T-helper 1 cell treated with Interleukin-12 subunit alpha and Interleukin-12 subunit beta and Interleukin-4 antibody, amounts not matched to agents 30 μg/mL and 1 μg/mL, for 36 hours (primary cell): ENCODE data around the gene SNX19.

Experiments
- H3K27ac Mint-ChIP-seq: one replicate; pipeline ENCODE4 v1.8.0; 2021; ENCODE audit warnings: mild to moderate bottlenecking, mixed read lengths
- H3K27me3 Mint-ChIP-seq: one replicate; pipeline ENCODE4 v1.8.0; 2021; ENCODE audit warnings: low read depth, mixed read lengths
- H3K36me3 Mint-ChIP-seq: one replicate; pipeline ENCODE4 v1.8.0; 2021; ENCODE audit warnings: low read depth, mixed read lengths
- H3K4me1 Mint-ChIP-seq: one replicate; pipeline ENCODE4 v1.8.0; 2021; ENCODE audit warnings: low read depth, mixed read lengths
- H3K4me3 Mint-ChIP-seq: one replicate; pipeline ENCODE4 v1.8.0; 2021; ENCODE audit warnings: mild to moderate bottlenecking, moderate library complexity, mixed read lengths
- H3K9me3 Mint-ChIP-seq: one replicate; pipeline ENCODE4 v1.8.0; 2021; ENCODE audit warnings: mixed read lengths

SNX19 gene

GRCh38 chr11:130852589-130852988, 63.7 kb downstream of the SNX19 start:
- Mint-ChIP-seq H3K4me1 (no peaks in the 10 kb centered on the region), H3K27me3 (peaks cover 16% of the 10 kb centered on the region), H3K36me3 (no peaks in the 10 kb centered on the region), H3K4me3 (no peak overlapping the region), H3K9me3 (peaks cover 3% of the 10 kb centered on the region), H3K27ac (no peak overlapping the region)

- no peak overlapping the region for H3K4me3 Mint-ChIP-seq
- no peaks in the 10 kb centered on the region for H3K36me3 Mint-ChIP-seq
- H3K27ac Mint-ChIP-seq, result no peak overlapping the region
- H3K4me1 Mint-ChIP-seq, result no peaks in the 10 kb centered on the region
- no peaks in the 10 kb centered on the region for H3K9me3 Mint-ChIP-seq
- peaks cover 7% of the 10 kb centered on the region for H3K27me3 Mint-ChIP-seq
These were observed 65.9 kb downstream of the SNX19 start for GRCh38 chr11:130850185-130850944.

GRCh38 chr11:130849215-130849568, 67.1 kb downstream of the SNX19 start:
- Mint-ChIP-seq H3K4me1 (no peaks in the 10 kb centered on the region), H3K27me3 (no peaks in the 10 kb centered on the region), H3K4me3 (no peak overlapping the region), H3K36me3 (no peaks in the 10 kb centered on the region), H3K9me3 (no peaks in the 10 kb centered on the region), H3K27ac (no peak overlapping the region)

DNA sequence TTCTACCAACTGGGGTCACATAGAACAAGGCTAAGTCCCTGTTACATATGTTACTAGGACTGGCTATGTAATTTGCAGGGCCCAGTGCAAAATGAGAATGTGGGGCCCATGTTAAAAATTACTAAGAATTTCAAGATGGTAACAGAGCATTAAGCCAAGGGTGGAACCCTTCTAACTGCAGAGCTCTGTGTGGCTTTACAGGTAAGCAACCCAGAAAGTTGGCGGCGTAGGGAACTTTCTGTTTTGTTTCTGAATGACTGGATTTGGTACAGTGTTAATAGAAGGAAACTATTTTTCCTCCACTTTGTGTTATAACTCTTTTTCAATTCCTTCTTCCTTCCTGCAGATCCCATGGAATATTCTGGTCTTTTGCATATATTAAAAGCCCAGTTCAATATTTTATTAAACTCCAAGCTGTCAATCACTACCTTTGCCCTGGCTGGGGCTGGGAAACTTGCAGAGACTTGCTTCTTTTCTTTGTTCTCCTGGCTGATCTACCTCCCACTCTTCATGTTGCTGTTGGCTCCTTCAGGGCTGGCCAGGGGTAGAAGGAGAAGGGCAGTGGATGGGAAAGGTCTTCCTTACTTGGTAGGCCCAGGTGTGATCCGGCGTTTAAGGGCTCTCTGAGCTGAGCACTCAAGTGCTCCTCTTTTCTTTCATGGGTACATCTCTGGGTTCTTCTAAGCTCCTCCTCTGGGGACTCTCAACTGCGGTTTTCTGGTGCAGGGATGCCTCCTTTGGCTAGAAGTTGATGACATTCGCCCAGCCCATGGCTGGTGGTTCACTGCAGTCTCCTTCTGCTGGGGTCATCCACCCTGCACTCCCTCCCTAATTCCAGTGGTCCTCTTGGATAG, 67.7 kb downstream of the SNX19 start:
- H3K27me3 Mint-ChIP-seq, result peaks cover 3% of the 10 kb centered on the region
- H3K4me3 Mint-ChIP-seq, result no peak overlapping the region
- no peaks in the 10 kb centered on the region for H3K36me3 Mint-ChIP-seq
- no peak overlapping the region for H3K27ac Mint-ChIP-seq
- no peaks in the 10 kb centered on the region for H3K4me1 Mint-ChIP-seq
- no peaks in the 10 kb centered on the region for H3K9me3 Mint-ChIP-seq

GRCh38 chr11:130847517-130847916, 68.8 kb downstream of the SNX19 start:
- no peak overlapping the region for H3K27ac Mint-ChIP-seq
- no peaks in the 10 kb centered on the region for H3K9me3 Mint-ChIP-seq
- H3K4me3 Mint-ChIP-seq, result no peak overlapping the region
- no peaks in the 10 kb centered on the region for H3K36me3 Mint-ChIP-seq
- H3K4me1 Mint-ChIP-seq, result no peaks in the 10 kb centered on the region
- H3K27me3 Mint-ChIP-seq, result peaks cover 7% of the 10 kb centered on the region

GRCh38 chr11:130846606-130847005, 69.7 kb downstream of the SNX19 start:
- Mint-ChIP-seq H3K27me3 (peaks cover 9% of the 10 kb centered on the region), H3K36me3 (no peaks in the 10 kb centered on the region), H3K4me3 (no peak overlapping the region), H3K9me3 (no peaks in the 10 kb centered on the region), H3K27ac (no peak overlapping the region), H3K4me1 (no peaks in the 10 kb centered on the region)

- peaks cover 9% of the 10 kb centered on the region for H3K9me3 Mint-ChIP-seq
- H3K27ac Mint-ChIP-seq, result no peak overlapping the region
- no peaks in the 10 kb centered on the region for H3K4me1 Mint-ChIP-seq
- H3K27me3 Mint-ChIP-seq, result peaks cover 21% of the 10 kb centered on the region
- no peaks in the 10 kb centered on the region for H3K36me3 Mint-ChIP-seq
- no peak overlapping the region for H3K4me3 Mint-ChIP-seq
These were observed 74.3 kb downstream of the SNX19 start for GRCh38 chr11:130842001-130842400.

GRCh38 chr11:130840679-130841078, 75.6 kb downstream of the SNX19 start:
- H3K27ac Mint-ChIP-seq, result no peak overlapping the region
- no peak overlapping the region for H3K4me3 Mint-ChIP-seq
- H3K27me3 Mint-ChIP-seq, result peaks cover 22% of the 10 kb centered on the region
- H3K9me3 Mint-ChIP-seq, result peaks cover 15% of the 10 kb centered on the region
- H3K36me3 Mint-ChIP-seq, result no peaks in the 10 kb centered on the region
- H3K4me1 Mint-ChIP-seq, result no peaks in the 10 kb centered on the region

DNA sequence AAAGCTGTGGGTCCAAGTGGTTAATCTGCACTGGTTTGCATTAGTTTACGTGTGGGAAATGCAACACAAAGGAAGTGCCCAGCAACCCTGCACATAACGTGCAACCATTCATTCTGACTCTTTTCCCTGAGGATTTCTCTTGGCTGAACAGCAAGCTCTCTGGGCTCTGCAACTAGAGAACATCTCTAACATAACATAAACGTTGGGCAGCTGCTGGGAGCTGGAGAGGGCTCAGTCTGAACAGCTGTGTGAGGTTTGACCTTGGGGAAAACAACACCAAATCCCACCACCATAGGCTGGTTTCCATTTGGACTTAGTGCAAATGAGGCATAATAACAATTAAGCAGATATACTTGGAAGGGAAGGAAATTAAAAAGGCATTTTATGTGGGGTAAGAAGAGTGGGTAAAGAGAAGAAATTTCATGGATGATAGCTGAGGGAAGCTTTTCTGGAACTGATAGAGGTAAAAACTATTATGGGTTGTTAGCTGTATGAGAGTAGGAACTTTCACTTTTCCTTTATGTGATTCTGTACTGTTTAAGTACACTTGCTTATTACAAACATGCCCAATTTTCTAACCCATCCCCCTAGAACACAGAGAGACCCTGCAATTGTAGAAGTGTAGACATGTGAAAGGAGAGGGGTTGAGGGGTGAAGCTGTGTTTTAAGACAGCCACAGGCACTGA, 76.2 kb downstream of the SNX19 start:
- no peaks in the 10 kb centered on the region for H3K4me1 Mint-ChIP-seq
- peaks cover 22% of the 10 kb centered on the region for H3K27me3 Mint-ChIP-seq
- no peak overlapping the region for H3K27ac Mint-ChIP-seq
- H3K36me3 Mint-ChIP-seq, result no peaks in the 10 kb centered on the region
- no peak overlapping the region for H3K4me3 Mint-ChIP-seq
- peaks cover 15% of the 10 kb centered on the region for H3K9me3 Mint-ChIP-seq

- H3K4me3 Mint-ChIP-seq, result no peak overlapping the region
- H3K4me1 Mint-ChIP-seq, result peaks cover 2% of the 10 kb centered on the region
- peaks cover 19% of the 10 kb centered on the region for H3K27me3 Mint-ChIP-seq
- peaks cover 15% of the 10 kb centered on the region for H3K9me3 Mint-ChIP-seq
- no peak overlapping the region for H3K27ac Mint-ChIP-seq
- H3K36me3 Mint-ChIP-seq, result no peaks in the 10 kb centered on the region
These were observed 79.1 kb downstream of the SNX19 start for GRCh38 chr11:130837194-130837593.

DNA sequence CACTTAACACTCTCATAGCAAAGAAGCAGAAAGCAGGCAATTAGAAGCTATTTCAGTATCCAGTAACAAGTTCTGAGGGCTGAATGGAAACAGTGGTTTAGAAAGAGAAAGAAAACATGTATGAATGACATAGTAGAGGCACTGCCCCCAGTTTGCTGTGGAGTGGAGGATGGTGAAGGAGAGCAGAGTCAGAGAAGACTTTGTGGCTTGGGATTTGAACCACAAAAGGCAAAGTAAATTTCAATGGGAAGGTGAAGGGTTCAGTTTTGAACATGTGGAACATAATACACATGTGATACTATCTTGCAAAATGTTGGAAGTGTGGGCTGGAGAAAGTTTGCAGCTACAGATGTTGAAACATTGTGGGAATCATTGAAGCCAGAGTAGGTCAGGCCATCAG, 81.4 kb downstream of the SNX19 start:
- Mint-ChIP-seq H3K36me3 (no peaks in the 10 kb centered on the region), H3K4me3 (no peak overlapping the region), H3K27ac (no peak overlapping the region), H3K4me1 (peaks cover 4% of the 10 kb centered on the region), H3K9me3 (peaks cover 15% of the 10 kb centered on the region), H3K27me3 (peaks cover 13% of the 10 kb centered on the region)

DNA sequence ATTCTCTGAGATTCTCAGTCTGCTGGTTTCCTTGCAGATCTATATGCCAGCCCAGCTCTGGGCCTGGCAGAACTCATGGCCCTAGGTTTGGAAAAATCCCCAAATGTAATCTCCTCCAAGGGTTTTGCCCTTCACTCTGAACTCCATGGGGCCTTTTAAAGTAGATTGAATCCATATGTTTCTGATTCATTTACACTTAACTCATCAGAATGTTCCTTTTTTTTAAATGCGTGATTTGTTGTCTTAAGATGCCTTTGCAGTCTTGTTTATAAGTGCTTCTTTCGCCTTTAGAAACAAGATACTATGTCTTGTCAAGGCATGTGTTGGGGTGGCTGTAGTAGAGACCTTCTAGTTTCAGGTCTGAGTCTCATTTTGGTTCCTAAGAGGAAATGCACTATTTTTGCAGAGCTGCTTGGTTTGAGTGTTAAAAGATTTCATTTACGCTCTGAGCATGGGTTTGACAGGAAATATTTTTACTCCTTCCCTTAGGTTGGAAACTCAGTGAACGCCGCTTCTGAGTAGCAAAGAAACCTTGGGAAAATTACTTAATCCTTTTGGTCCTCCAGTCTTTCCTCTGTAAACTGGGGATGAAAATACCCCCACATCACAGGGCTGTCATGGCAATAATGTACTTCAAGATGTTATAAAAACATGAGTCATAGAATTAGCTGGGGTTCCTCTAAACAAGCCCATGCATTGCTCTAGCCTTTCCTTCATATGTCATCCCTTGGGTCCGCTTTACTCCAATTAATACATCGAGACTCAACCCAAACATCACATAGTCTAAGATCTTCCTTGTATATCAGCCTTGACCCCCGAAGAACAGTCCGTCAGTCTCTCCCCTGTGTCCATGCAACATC, 83.5 kb downstream of the SNX19 start:
- H3K9me3 Mint-ChIP-seq, result peaks cover 9% of the 10 kb centered on the region
- no peak overlapping the region for H3K4me3 Mint-ChIP-seq
- no peak overlapping the region for H3K27ac Mint-ChIP-seq
- no peaks in the 10 kb centered on the region for H3K36me3 Mint-ChIP-seq
- H3K27me3 Mint-ChIP-seq, result peaks cover 9% of the 10 kb centered on the region
- H3K4me1 Mint-ChIP-seq, result peaks cover 4% of the 10 kb centered on the region

GRCh38 chr11:130831976-130832375, 84.3 kb downstream of the SNX19 start:
- Mint-ChIP-seq H3K27ac (no peak overlapping the region), H3K4me1 (peaks cover 4% of the 10 kb centered on the region), H3K27me3 (peaks cover 6% of the 10 kb centered on the region), H3K9me3 (peaks cover 5% of the 10 kb centered on the region), H3K4me3 (no peak overlapping the region), H3K36me3 (no peaks in the 10 kb centered on the region)

DNA sequence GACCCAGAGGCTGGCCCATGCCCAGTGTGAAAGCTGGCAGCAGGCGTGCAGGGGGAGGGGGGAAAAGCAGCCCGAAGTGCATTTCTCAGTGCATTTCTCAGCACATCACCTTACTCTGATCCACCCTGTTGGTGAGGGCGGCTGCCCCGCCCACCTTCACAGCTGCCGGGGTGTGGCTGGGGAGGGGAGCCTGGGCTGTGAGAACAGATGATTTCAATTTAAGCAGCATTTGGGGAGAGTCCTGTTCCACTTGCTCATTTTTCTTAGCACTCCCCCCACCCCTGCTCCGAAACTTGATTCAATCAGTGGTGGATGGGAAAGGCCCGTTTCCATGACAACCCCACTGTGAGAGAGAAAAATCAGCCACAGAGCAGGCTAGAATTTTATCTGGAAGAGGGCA, 84.8 kb downstream of the SNX19 start:
- Mint-ChIP-seq H3K27ac (no peak overlapping the region), H3K9me3 (peaks cover under 1% of the 10 kb centered on the region), H3K4me1 (peaks cover 4% of the 10 kb centered on the region), H3K4me3 (no peak overlapping the region), H3K27me3 (peaks cover 4% of the 10 kb centered on the region), H3K36me3 (no peaks in the 10 kb centered on the region)
